Measurements from ENCODE around the gene RTP5.

RTP5 gene

GRCh38 chr2:241880311-241881073, 11.0 kb downstream of the RTP5 start:
- DNase-seq: peak in 3 of 10 donors; percentile 50 to 75 (median 54)
- intact Hi-C loops (cut with DNase I): no loop called here

- DNase-seq: peak in 3 of 10 donors; percentile 74 to 88 (median 87)
- intact Hi-C loops (cut with DNase I): no loop called here
These were observed 12.6 kb downstream of the RTP5 start for GRCh38 chr2:241882091-241882625.

- intact Hi-C loops (cut with DNase I): no loop called here
- peak in 2 of 10 donors; percentile 52 to 55 for DNase-seq
These were observed 15.4 kb downstream of the RTP5 start for GRCh38 chr2:241884951-241885290.

GRCh38 chr2:241885291-241885945, 15.9 kb downstream of the RTP5 start:
- intact Hi-C loops (cut with DNase I): no loop called here
- peak in 3 of 10 donors; percentile 51 to 76 (median 64) for DNase-seq

- intact Hi-C loops (cut with DNase I): no loop called here
- peak in 2 of 10 donors; percentile 29 to 34 for DNase-seq
These were observed 16.6 kb downstream of the RTP5 start for GRCh38 chr2:241885946-241886643.

- intact Hi-C loops (cut with DNase I): no loop called here
- peak in 4 of 10 donors; percentile 15 to 77 (median 52) for DNase-seq
These were observed 17.4 kb downstream of the RTP5 start for GRCh38 chr2:241886840-241887447.

- DNase-seq: peak in 4 of 10 donors; percentile 2 to 71 (median 52)
- intact Hi-C loops (cut with DNase I): no loop called here
These were observed 18.4 kb downstream of the RTP5 start for GRCh38 chr2:241887806-241888522.

- intact Hi-C loops (cut with DNase I): no loop called here
- peak in 3 of 10 donors; percentile 23 to 34 (median 32) for DNase-seq
These were observed 19.1 kb downstream of the RTP5 start for GRCh38 chr2:241888641-241889040.

GRCh38 chr2:241890524-241891235, 21.2 kb downstream of the RTP5 start:
- DNase-seq: peak in 3 of 10 donors; percentile 35 to 62 (median 52)
- intact Hi-C loops (cut with DNase I): no loop called here

- intact Hi-C loops (cut with DNase I): no loop called here
- DNase-seq: peak in 4 of 10 donors; percentile 17 to 82 (median 68)
These were observed 21.9 kb downstream of the RTP5 start for GRCh38 chr2:241891315-241891987.

- no peak for DNase-seq
- intact Hi-C loops (cut with DNase I): no loop called here
These were observed 22.4 kb downstream of the RTP5 start for GRCh38 chr2:241891988-241892298.

GRCh38 chr2:241892299-241893137, 23.0 kb downstream of the RTP5 start:
- intact Hi-C loops (cut with DNase I): no loop called here
- DNase-seq: peak in 6 of 10 donors; percentile 1 to 82 (median 46)

GRCh38 chr2:241893265-241893664, 23.7 kb downstream of the RTP5 start:
- DNase-seq: peak in 6 of 10 donors; percentile 2 to 80 (median 21)

GRCh38 chr2:241894056-241894641, 24.6 kb downstream of the RTP5 start:
- intact Hi-C loops (cut with DNase I): no loop called here
- peak in 7 of 10 donors; percentile 2 to 65 (median 8) for DNase-seq

More at GRCh38 chr2:241893265-241893664, 23.7 kb downstream of the RTP5 start:
- intact Hi-C loops (cut with DNase I): no loop called here

GRCh38 chr2:241894681-241895426, 25.3 kb downstream of the RTP5 start:
- peak in 7 of 10 donors; percentile 3 to 81 (median 8) for DNase-seq

GRCh38 chr2:241895427-241895711, 25.8 kb downstream of the RTP5 start:
- DNase-seq: no peak
- intact Hi-C loops (cut with DNase I): no loop called here

More at GRCh38 chr2:241894681-241895426, 25.3 kb downstream of the RTP5 start:
- intact Hi-C loops (cut with DNase I): no loop called here

All from posterior cingulate gyrus (tissue), 11 donors.